Upper lobe of left lung (tissue), 6 donors: ENCODE results near the gene LENG1. TPM values are rescaled to one million over a fixed set of nuclear protein-coding genes. Genes with fewer than 3 reads are reported as not detected.

Source experiments
- ATAC-seq, 2 donors: fragments of 200-7000 bp; cut with Tn5 transposase; one replicate each; pipeline ENCODE4 v1.9.1; 2022; ENCODE audit warnings: mild to moderate bottlenecking in 2 of 2, moderate library complexity in 2 of 2; ENCODE audit not compliant: low FRiP score in 2 of 2
- DNase-seq, 2 donors: peaks; one replicate each; pipeline ENCODE4 v3.0.0-alpha.2; 2019 to 2020
- H3K27ac ChIP-seq, 4 donors: fragments of 200-600 bp; sonication (generic); one replicate each; pipeline ENCODE4 v1.5.1; 2016 to 2019
- H3K27me3 ChIP-seq, 4 donors: fragments of 200-600 bp; sonication (generic); one replicate each; pipeline ENCODE4 v1.5.1; 2017 to 2019
- H3K36me3 ChIP-seq, 4 donors: fragments of 200-600 bp; sonication (generic); one replicate each; pipeline ENCODE4 v1.5.1; 2016 to 2019
- H3K4me1 ChIP-seq, 4 donors: fragments of 200-600 bp; sonication (generic); one replicate each; pipeline ENCODE4 v1.5.1; 2018 to 2019
- H3K4me3 ChIP-seq, 4 donors: fragments of 200-600 bp; sonication (generic); one replicate each; pipeline ENCODE4 v1.5.1; 2017 to 2019; ENCODE audit warnings: mild to moderate bottlenecking in 2 of 4, moderate library complexity in 1 of 4
- H3K9me3 ChIP-seq, 4 donors: fragments of 200-600 bp; sonication (generic); one replicate each; pipeline ENCODE4 v1.5.1; 2018 to 2019
- CTCF ChIP-seq, 6 experiments: fragments of 450-650 bp in 4 of 6; fragments of 200-600 bp in 2 of 6; sonication (generic) in 2 of 6; IDR thresholded peaks; one replicate each; pipeline ENCODE4 v1.5.1; 2016 to 2019; ENCODE audit warnings: antibody characterized with exemption in 6 of 6
- EP300 ChIP-seq, 4 donors: sonication (generic); formaldehyde crosslinking; IDR thresholded peaks; one replicate each; pipeline ENCODE4 v1.5.1; 2017; ENCODE audit warnings: antibody characterized with exemption in 4 of 4, control low read depth in 2 of 4
- POLR2A ChIP-seq, 4 donors: fragments of 450-650 bp; IDR thresholded peaks; one replicate each; pipeline ENCODE4 v1.5.1; 2016 to 2017; ENCODE audit warnings: antibody characterized with exemption in 4 of 4, mild to moderate bottlenecking in 2 of 4
- POLR2AphosphoS5 ChIP-seq, 2 donors: sonication (generic); formaldehyde crosslinking; IDR thresholded peaks; one replicate each; pipeline ENCODE4 v1.5.1; 2017; ENCODE audit warnings: antibody characterized with exemption in 2 of 2
- WGBS, 2 donors: methylation state at CpG; one replicate each; pipeline ENCODE4 v1.1.5; 2017 to 2018; 5-methylcytosine and 5-hydroxymethylcytosine counted together
- total RNA-seq, 6 donors: library from RNA; depleted of rRNA in 4 of 6; stranded (reverse); fragments of >200 nt in 4 of 6; gene quantifications; one replicate each; pipeline versions ENCODE4 v1.1.0 to v1.2.1, GENCODE V29; 2016 to 2021
- donor health status: DM: no; HTN: no; CAD: no; lungs with moderate emphysema.
- donor health status: DM: no; HTN: yes; CAD: no; lungs with severe emphysema.

The LENG1 gene
- total RNA-seq, 6 donors from 2014 or later = 8.5 to 16.8 (median 9.4) TPM

- peak overlapping the region; percentile 99 to 100 (median 99) for H3K27ac ChIP-seq
- WGBS, 2 donors = 0 to 1% methylated on average over 39 to 50 of the region's 65 CpGs
- peak; percentile 86 to 95 for ATAC-seq
Observed at GRCh38 chr19:54189735-54190502, 30.4 kb upstream of the LENG1 start.

GRCh38 chr19:54189145-54189734 lies 29.7 kb upstream of the LENG1 start, which contains the start of gene MBOAT7:
MBOAT7 (minus strand) TSS chr19:54189580; CDS start chr19:54188508, 1,072 bp downstream.
- Histone ChIP-seq H3K27me3 (no peaks in the 10 kb centered on the region), H3K4me3 (peak within 1 kb of the TSS; percentile 61 to 85 (median 80)), H3K4me1 (peaks cover 19 to 33% (median 22%) of the 10 kb centered on the region in 4 donors), H3K27ac (peak within 1 kb of the TSS; percentile 99 to 100 (median 99)), H3K9me3 (no peaks in the 10 kb centered on the region), H3K36me3 (peaks cover 0 to 22% (median 16%) of the 10 kb centered on the region in 4 donors)
- DNase-seq = peak; percentile 66 to 96
- 1% methylated on average over 17 to 46 of the region's 64 CpGs for WGBS, 2 donors
- TF ChIP-seq EP300 (IDR thresholded peaks at IDR 0.05) (no peak), CTCF (IDR thresholded peaks at IDR 0.05) (peak; percentile 21 to 76 (median 63)), POLR2A (IDR thresholded peaks at IDR 0.05) (peak in 2 of 4 donors; percentile 47 to 74), POLR2AphosphoS5 (IDR thresholded peaks at IDR 0.05) (peak; percentile 66 to 81)
- peak in 1 of 2 donors; percentile 3 for ATAC-seq

More at GRCh38 chr19:54189735-54190502, 30.4 kb upstream of the LENG1 start:
- Histone ChIP-seq H3K9me3 (no peaks in the 10 kb centered on the region), H3K27me3 (no peaks in the 10 kb centered on the region), H3K4me1 (peaks cover 19 to 33% (median 22%) of the 10 kb centered on the region in 4 donors), H3K36me3 (peaks cover 0 to 28% (median 19%) of the 10 kb centered on the region in 4 donors), H3K4me3 (peak overlapping the region in 3 of 4 donors; percentile 78 to 85 (median 82))
- DNase-seq = peak; percentile 100
- TF ChIP-seq EP300 (IDR thresholded peaks at IDR 0.05) (peak in 1 of 4 donors; percentile 76), POLR2AphosphoS5 (IDR thresholded peaks at IDR 0.05) (peak; percentile 72 to 90), POLR2A (IDR thresholded peaks at IDR 0.05) (peak in 3 of 4 donors; percentile 34 to 81 (median 79)), CTCF (IDR thresholded peaks at IDR 0.05) (peak in 1 of 6 experiments; percentile 15)

GRCh38 chr19:54188215-54188871 lies 28.8 kb upstream of the LENG1 start:
- DNase-seq (no peak), ATAC-seq (no peak)
- H3K27me3 ChIP-seq = no peaks in the 10 kb centered on the region
- peak overlapping the region; percentile 99 to 100 (median 99) for H3K27ac ChIP-seq
- no peaks in the 10 kb centered on the region for H3K9me3 ChIP-seq
- peak overlapping the region; percentile 61 to 85 (median 80) for H3K4me3 ChIP-seq
- peaks cover 19 to 33% (median 22%) of the 10 kb centered on the region in 4 donors for H3K4me1 ChIP-seq
- TF ChIP-seq POLR2A (IDR thresholded peaks at IDR 0.05) (no peak), EP300 (IDR thresholded peaks at IDR 0.05) (no peak), POLR2AphosphoS5 (IDR thresholded peaks at IDR 0.05) (no peak), CTCF (IDR thresholded peaks at IDR 0.05) (no peak)
- peaks cover 0 to 20% (median 12%) of the 10 kb centered on the region in 4 donors for H3K36me3 ChIP-seq
- WGBS, 2 donors = 18 to 21% methylated on average over 12 of the region's 12 CpGs

- Histone ChIP-seq H3K27ac (no peak overlapping the region), H3K36me3 (peaks cover 0 to 19% (median 8%) of the 10 kb centered on the region in 4 donors), H3K9me3 (no peaks in the 10 kb centered on the region), H3K4me1 (peaks cover 15 to 20% (median 16%) of the 10 kb centered on the region in 4 donors), H3K4me3 (no peak overlapping the region), H3K27me3 (no peaks in the 10 kb centered on the region)
- 87 to 93% methylated on average over 11 of the region's 11 CpGs for WGBS, 2 donors
- ATAC-seq = no peak
- no peak for DNase-seq
- TF ChIP-seq CTCF (IDR thresholded peaks at IDR 0.05) (no peak), POLR2A (IDR thresholded peaks at IDR 0.05) (no peak), POLR2AphosphoS5 (IDR thresholded peaks at IDR 0.05) (no peak), EP300 (IDR thresholded peaks at IDR 0.05) (no peak)
Observed at GRCh38 chr19:54186934-54187381, 27.4 kb upstream of the LENG1 start.
